Erythroblast (primary cell): ENCODE measurements around the gene NCR3LG1.

Experiments used
- GATA1 ChIP-seq: IDR thresholded peaks from 2 replicates; pipeline ENCODE4 v1.6.1; 2011; ENCODE audit warnings: low read depth, mild to moderate bottlenecking, control low read depth, low read length, moderate library complexity
- POLR2A ChIP-seq: IDR thresholded peaks from 2 replicates; pipeline ENCODE4 v1.6.1; 2011; ENCODE audit warnings: mild to moderate bottlenecking, low read length

GRCh38 chr11:17343907-17344306, 7.7 kb upstream of the NCR3LG1 start:
- TF ChIP-seq POLR2A (no peak), GATA1 (no peak)
